Heart left ventricle (tissue), 13 donors: ENCODE results near the gene GALNTL6.

ENCODE experiments used
- POLR2A ChIP-seq, 2 donors: fragments of 450-650 bp; IDR thresholded peaks; one replicate each; pipeline ENCODE4 v1.6.1; 2017; ENCODE audit warnings: antibody characterized with exemption in 2 of 2, mild to moderate bottlenecking in 2 of 2, moderate library complexity in 2 of 2
- TF ChIP-seq, protein P1 (sequence below), 12 donors: fragments of 200-600 bp; sonication (generic) in 4 of 12; IDR thresholded peaks; one replicate each; pipeline versions ENCODE4 v1.5.0 to v1.8.0; 2018 to 2022; ENCODE audit warnings: antibody characterized with exemption in 12 of 12, mild to moderate bottlenecking in 5 of 12
- donor health status: ischemic (EF 13 %, LVEDD 7.1; RV severe dilation, severe dysfunction).
- donor health status: DM: no; HTN: yes; CAD: no.
- donor health status: DM: no; HTN: no; CAD: no.
- donor health status: ischemic (EF 25% LVEDD 6.9; RV normal size, moderate dysfunction).
- donor health status: ischemic (EF 25% LVEDD 5.7; RV mildly dilated, moderate dysfunction).
- donor health status: ischemic (EF 35%, LVEDD 5.7; RV mildly dilated, moderate dysfunction).
- donor health status: nonischemic (EF 11% LVEDD 7.7; RV severe dilation, severe dysfunction).
- donor health status: DM: yes; HTN: yes; CAD: no.
- donor health status: PGD.
- donor health status: ischemic (EF 29% LVEDD 5.4; RV normal size, mild dysfunction).
- donor health status: nonischemic (EF 23%, LVEDD 6.1; RV moderate dilation, normal function).

DNA sequence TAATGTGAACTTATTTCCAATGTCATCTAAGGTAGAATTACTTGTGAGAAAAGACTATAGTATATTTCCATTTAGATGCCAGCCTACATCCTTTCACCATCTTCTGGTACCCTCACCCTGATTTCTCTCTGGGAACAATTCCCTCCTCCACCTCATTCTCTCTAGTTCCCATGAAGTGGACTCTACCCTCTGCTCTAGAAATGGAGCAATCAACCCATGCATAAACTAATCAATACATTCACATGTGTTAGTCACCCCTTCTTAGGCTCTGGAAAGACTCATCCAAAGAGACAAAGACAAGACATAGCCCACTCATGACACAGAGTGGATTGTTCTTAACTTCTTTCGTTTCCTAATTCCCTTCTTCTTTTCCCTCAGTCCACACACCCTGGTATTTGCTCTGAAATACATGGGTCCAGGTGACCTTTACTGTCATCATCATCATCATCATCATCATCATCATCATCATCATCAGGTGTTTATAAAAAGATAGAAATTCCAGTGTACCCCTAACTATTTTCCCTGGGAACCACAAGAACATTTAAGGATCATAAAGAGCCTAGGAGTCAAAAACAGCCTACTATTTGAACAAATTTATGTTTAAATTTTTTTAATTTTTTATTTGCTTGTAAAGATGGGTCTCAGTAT, 1056.5 kb downstream of the GALNTL6 start:
- TF ChIP-seq, protein P1, sequence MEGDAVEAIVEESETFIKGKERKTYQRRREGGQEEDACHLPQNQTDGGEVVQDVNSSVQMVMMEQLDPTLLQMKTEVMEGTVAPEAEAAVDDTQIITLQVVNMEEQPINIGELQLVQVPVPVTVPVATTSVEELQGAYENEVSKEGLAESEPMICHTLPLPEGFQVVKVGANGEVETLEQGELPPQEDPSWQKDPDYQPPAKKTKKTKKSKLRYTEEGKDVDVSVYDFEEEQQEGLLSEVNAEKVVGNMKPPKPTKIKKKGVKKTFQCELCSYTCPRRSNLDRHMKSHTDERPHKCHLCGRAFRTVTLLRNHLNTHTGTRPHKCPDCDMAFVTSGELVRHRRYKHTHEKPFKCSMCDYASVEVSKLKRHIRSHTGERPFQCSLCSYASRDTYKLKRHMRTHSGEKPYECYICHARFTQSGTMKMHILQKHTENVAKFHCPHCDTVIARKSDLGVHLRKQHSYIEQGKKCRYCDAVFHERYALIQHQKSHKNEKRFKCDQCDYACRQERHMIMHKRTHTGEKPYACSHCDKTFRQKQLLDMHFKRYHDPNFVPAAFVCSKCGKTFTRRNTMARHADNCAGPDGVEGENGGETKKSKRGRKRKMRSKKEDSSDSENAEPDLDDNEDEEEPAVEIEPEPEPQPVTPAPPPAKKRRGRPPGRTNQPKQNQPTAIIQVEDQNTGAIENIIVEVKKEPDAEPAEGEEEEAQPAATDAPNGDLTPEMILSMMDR (IDR thresholded peaks at IDR 0.05): no peak
- no peak for TF ChIP-seq POLR2A (IDR thresholded peaks at IDR 0.05)
